Osteoblast (primary cell): ENCODE data around the gene ATOSA. TPM values are rescaled to one million over a fixed set of nuclear protein-coding genes. Genes with fewer than 3 reads are reported as not detected.

Experiments
- DNase-seq: peaks from one replicate; pipeline ENCODE4 v3.0.0; 2011; ENCODE audit warnings: low spot score, mixed read lengths; ENCODE audit not compliant: insufficient read length; ENCODE audit errors: missing footprints
- H2AFZ ChIP-seq: 2 replicates; pipeline ENCODE4 v1.6.0; 2011; ENCODE audit warnings: mild to moderate bottlenecking, low read length
- H3K27ac ChIP-seq: 2 replicates; pipeline ENCODE4 v1.5.1; 2011; ENCODE audit warnings: mild to moderate bottlenecking, low read depth, low read length, moderate library complexity
- H3K27me3 ChIP-seq: 2 replicates; pipeline ENCODE4 v1.6.0; 2012; ENCODE audit warnings: mild to moderate bottlenecking, control low read depth, inconsistent platforms, low read length, moderate library complexity; ENCODE audit not compliant: insufficient read depth
- H3K36me3 ChIP-seq: 2 replicates; pipeline ENCODE4 v1.5.1; 2011; ENCODE audit warnings: mild to moderate bottlenecking, low read length, control low read depth, moderate library complexity; ENCODE audit not compliant: insufficient read depth
- H3K4me1 ChIP-seq: 2 replicates; pipeline ENCODE4 v1.5.1; 2011; ENCODE audit warnings: mild to moderate bottlenecking, low read length, control low read depth, moderate library complexity; ENCODE audit not compliant: insufficient read depth
- H3K4me2 ChIP-seq: 2 replicates; pipeline ENCODE4 v1.6.0; 2011; ENCODE audit warnings: mild to moderate bottlenecking, low read length; ENCODE audit not compliant: insufficient read depth
- H3K4me3 ChIP-seq: fragments of 200-600 bp; sonication (generic); 3 replicates; pipeline ENCODE4 v1.5.1; 2012; ENCODE audit warnings: mild to moderate bottlenecking, low read length, inconsistent platforms; ENCODE audit not compliant: insufficient read depth
- H3K79me2 ChIP-seq: 2 replicates; pipeline ENCODE4 v1.6.0; 2012; ENCODE audit warnings: mild to moderate bottlenecking, low read length, control low read depth, inconsistent platforms; ENCODE audit not compliant: insufficient read depth
- H3K9me3 ChIP-seq: 2 replicates; pipeline ENCODE4 v1.5.1; 2011; ENCODE audit warnings: low read depth, low read length, control low read depth
- H4K20me1 ChIP-seq: 2 replicates; pipeline ENCODE4 v1.6.0; 2012; ENCODE audit warnings: mild to moderate bottlenecking, low read length, control low read depth; ENCODE audit not compliant: insufficient read depth
- CTCF ChIP-seq: IDR thresholded peaks from 2 replicates; pipeline ENCODE4 v1.5.1; 2011; ENCODE audit warnings: mild to moderate bottlenecking, low read depth, low read length, moderate library complexity; ENCODE audit errors: extremely low read depth
- total RNA-seq: library from RNA; depleted of rRNA; stranded (reverse); fragments of >200 nt; gene quantifications from 2 replicates; pipeline ENCODE4 v1.2.3, GENCODE V29; 2012

The ATOSA gene
- total RNA-seq, 1 donor: 34.4 TPM

DNA sequence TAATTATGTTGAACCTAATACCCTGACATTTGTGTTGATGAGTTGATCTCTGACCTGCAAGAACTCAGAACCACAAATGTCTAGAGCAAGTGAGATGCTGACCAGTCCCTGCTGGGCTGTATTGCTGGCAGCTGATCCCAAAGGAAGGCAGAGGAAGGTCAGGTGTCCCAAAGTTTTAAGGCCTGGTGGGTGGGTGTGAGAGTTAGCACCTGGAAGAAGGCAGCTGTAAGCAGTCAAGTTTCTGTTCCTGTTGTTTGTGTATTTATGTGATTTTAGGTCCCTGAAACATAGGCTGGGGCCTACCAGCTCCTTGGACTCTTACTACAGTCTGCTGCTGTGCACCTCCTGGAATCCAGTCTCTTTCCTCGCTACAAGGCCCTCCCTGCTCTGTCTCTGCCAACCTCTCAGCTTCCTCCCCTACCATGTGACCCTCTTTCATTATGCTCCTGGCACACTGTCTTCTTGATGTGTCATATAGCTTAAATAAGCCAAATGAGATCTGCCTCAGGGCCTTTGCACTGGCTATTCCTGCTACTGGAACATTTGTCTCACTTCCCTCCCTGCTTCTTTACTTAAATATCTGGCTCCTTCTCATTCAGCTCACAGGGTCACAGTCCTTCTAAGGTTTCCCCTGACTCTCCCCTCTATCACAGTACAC is 31.0 kb upstream of the ATOSA start:
- DNase-seq: no peak
- no peaks in the 10 kb centered on the region for H3K4me1 ChIP-seq
- H2AFZ ChIP-seq: no peak overlapping the region
- H4K20me1 ChIP-seq: no peaks in the 10 kb centered on the region
- H3K4me2 ChIP-seq: no peak overlapping the region
- H3K4me3 ChIP-seq: no peak overlapping the region
- H3K9me3 ChIP-seq: no peaks in the 10 kb centered on the region
- peaks cover 5% of the 10 kb centered on the region for H3K27me3 ChIP-seq
- no peaks in the 10 kb centered on the region for H3K79me2 ChIP-seq
- H3K27ac ChIP-seq: no peak overlapping the region
- TF ChIP-seq CTCF: no peak
- no peaks in the 10 kb centered on the region for H3K36me3 ChIP-seq

- TF ChIP-seq CTCF: no peak
- Histone ChIP-seq H3K9me3 (no peaks in the 10 kb centered on the region), H3K36me3 (no peaks in the 10 kb centered on the region), H3K4me3 (no peak overlapping the region), H2AFZ (no peak overlapping the region), H3K79me2 (no peaks in the 10 kb centered on the region), H3K27ac (no peak overlapping the region), H3K4me2 (no peak overlapping the region), H4K20me1 (no peaks in the 10 kb centered on the region), H3K4me1 (no peaks in the 10 kb centered on the region), H3K27me3 (peaks cover 5% of the 10 kb centered on the region)
- no peak for DNase-seq
Measured at GRCh38 chr15:52709187-52709981, 30.2 kb upstream of the ATOSA start.

DNA sequence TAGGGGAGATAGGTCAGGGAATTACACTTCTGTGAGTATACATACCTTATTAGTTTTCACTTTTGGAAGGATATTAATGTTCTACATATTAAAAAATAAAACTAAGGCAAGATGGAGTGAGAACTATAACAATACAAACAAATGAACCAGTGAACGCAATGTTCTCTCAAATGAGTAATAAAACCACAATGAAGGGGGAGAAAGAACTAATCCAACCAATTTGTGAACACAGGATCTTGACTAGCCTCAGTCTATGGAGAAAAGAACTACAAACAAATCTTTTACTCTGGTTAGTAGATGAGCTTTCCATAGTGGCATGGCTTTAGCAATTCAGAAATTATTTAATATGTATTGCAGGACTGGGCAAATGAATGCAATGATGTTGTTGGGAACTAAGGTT is 26.9 kb upstream of the ATOSA start:
- H3K36me3 ChIP-seq: no peaks in the 10 kb centered on the region
- H2AFZ ChIP-seq: no peak overlapping the region
- H3K9me3 ChIP-seq: no peaks in the 10 kb centered on the region
- H4K20me1 ChIP-seq: no peaks in the 10 kb centered on the region
- no peaks in the 10 kb centered on the region for H3K79me2 ChIP-seq
- H3K4me1 ChIP-seq: no peaks in the 10 kb centered on the region
- DNase-seq: no peak
- no peak overlapping the region for H3K4me3 ChIP-seq
- no peak overlapping the region for H3K4me2 ChIP-seq
- no peak overlapping the region for H3K27ac ChIP-seq
- TF ChIP-seq CTCF: no peak
- peaks cover 5% of the 10 kb centered on the region for H3K27me3 ChIP-seq

DNA sequence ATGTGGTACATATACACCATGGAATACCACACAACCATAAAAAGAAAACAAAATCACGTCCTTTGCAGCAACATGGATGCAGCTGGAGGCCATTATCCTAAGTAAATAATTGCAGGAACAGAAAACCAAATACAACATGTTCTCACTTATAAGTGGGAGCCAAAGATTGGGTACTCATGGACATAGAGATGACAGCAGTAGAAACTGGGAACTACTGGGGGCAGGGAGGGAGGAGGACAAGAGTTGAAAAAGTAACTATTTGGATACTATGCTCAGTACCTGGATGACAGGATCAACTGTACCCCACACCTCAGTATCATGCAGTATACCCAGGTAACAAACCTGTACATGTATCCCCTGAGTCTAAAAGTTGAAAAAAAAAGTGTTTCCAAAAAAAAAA is 23.2 kb upstream of the ATOSA start:
- no peak overlapping the region for H2AFZ ChIP-seq
- TF ChIP-seq CTCF: no peak
- no peak overlapping the region for H3K4me2 ChIP-seq
- no peak overlapping the region for H3K27ac ChIP-seq
- no peak for DNase-seq
- no peaks in the 10 kb centered on the region for H3K79me2 ChIP-seq
- H4K20me1 ChIP-seq: no peaks in the 10 kb centered on the region
- no peaks in the 10 kb centered on the region for H3K4me1 ChIP-seq
- no peaks in the 10 kb centered on the region for H3K36me3 ChIP-seq
- H3K4me3 ChIP-seq: no peak overlapping the region
- H3K27me3 ChIP-seq: no peaks in the 10 kb centered on the region
- H3K9me3 ChIP-seq: no peaks in the 10 kb centered on the region
